GM21526 (cell line): ENCODE data around the gene RIPOR3.
"Not testable (repeated sequence)": the region's sequence is repeated elsewhere in the genome, so short reads cannot be mapped to it uniquely, and the experiment has no call there.

Experiments used
- ATAC-seq: cut with Tn5 transposase; IDR thresholded peaks from one replicate; pipeline ENCODE4 v1.9.1; 2021; ENCODE audit warnings: moderate library complexity; ENCODE audit not compliant: unreplicated experiment, low FRiP score

The RIPOR3 gene

GRCh38 chr20:50664254-50664653 is 27.1 kb downstream of the RIPOR3 start:
- no peak for ATAC-seq

DNA sequence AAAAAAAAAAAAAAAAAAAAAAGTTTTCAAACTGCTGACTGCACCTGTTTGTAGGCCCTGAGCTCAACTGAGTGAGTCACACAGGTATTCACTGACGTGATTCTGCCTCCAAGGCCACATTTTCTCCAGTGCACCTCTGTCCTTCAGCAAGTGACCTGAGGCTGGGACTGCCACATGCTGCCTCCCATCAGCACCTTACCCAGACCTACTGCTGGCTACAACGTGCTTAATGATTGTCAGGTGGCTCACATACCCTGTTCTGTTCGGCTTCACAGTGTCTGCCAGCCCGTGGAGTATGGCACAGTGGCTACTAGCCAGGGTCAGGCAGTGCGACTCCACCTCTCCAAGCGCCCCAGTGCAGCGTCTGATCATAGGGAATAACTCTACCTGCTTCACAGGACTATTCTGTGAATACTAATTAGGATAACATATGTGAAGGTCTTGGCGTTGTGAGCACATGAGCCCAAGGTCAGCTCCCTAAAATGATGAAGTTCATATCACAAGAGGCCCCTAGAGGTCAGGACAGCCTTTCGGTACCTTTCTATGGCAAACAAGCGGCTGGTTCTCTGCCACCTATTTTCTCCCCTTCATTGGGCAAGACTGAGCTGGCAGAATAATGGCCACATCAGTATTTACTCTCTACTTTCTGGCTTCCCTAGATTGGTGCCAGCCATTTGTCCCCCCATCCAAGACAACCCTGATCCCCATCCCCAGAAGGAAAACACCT is 28.1 kb downstream of the RIPOR3 start:
- ATAC-seq = no peak

GRCh38 chr20:50659975-50660670 is 31.2 kb downstream of the RIPOR3 start:
- ATAC-seq = no peak

GRCh38 chr20:50658804-50659380 is 32.5 kb downstream of the RIPOR3 start:
- ATAC-seq = no peak

DNA sequence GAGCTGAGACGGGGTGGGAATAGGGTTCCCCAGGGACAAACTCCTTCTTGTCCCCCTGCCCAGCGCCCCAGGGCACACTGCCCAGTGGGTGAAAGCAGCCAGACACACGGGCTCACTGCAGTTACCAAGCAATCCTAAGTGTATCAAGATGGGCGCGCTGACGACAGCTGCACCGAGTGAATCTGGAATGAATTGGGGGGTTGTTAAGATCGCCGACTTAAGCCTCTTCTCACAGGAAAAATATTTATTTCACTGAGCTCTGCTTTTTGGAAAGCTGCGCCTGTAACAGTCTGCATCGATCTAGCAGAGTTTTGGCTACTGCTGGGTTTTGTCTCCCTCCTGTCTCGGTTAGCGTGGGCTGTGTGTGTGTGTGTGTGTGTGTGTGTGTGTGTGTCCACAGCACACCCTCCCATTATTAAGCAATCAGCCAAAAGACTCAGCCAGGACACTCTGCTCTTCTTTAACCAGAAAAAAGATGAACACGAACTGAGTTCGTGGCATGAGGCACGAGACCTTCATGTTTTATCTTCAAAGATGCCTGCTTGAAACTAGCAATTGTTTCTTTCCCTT is 35.9 kb downstream of the RIPOR3 start:
- no peak for ATAC-seq

- no peak for ATAC-seq
Measured at GRCh38 chr20:50654904-50655303, 36.4 kb downstream of the RIPOR3 start.

GRCh38 chr20:50652702-50653294 is 38.5 kb downstream of the RIPOR3 start:
- ATAC-seq = no peak

- ATAC-seq = no peak
Measured at GRCh38 chr20:50651676-50652075, 39.7 kb downstream of the RIPOR3 start.

GRCh38 chr20:50649590-50649989 is 41.8 kb downstream of the RIPOR3 start:
- no peak for ATAC-seq

DNA sequence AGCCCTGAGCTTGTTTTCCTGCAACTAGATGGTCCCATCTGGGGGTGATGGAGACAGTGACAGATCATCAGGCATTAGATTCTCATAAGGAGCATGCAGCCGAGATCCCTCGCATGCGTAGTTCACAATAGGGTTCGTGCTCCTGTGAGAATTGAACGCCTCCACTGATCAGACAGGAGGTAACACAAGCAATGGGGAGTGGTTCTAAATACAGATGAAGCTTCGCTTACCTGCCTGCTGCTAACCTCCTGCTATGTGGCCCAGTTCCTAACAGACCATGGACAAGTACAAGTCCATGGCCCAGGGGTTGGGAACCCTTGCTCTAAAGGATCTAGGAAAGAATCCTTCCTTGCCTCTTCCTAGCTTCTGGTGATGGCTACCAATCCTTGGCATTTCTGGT is 42.7 kb downstream of the RIPOR3 start:
- no peak for ATAC-seq

DNA sequence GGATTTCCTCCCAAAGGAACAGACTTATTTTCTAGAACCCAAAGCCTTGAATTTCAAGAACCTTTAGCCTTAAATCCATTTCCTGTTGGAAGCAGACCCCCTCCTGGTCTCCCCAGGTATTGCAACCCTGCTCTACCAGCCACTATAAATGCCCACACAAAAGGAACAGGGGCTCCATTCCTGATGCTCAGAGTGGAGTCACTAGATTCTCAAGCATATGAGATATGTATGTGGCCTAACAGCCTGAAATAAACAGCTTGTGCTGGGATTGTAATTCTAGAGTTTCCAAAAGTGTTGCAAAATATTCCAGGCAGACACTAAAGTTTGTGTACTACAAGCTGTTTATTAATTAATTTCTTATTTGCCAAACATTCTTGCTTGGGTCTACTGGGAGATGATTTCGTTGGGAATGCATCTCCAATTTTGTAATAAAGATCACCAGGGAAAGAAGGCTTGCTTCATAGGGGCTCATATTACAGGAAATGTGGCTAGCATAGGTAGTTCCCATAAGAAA is 44.8 kb downstream of the RIPOR3 start:
- no peak for ATAC-seq

GRCh38 chr20:50645253-50646068 is 45.9 kb downstream of the RIPOR3 start:
- ATAC-seq = no peak

DNA sequence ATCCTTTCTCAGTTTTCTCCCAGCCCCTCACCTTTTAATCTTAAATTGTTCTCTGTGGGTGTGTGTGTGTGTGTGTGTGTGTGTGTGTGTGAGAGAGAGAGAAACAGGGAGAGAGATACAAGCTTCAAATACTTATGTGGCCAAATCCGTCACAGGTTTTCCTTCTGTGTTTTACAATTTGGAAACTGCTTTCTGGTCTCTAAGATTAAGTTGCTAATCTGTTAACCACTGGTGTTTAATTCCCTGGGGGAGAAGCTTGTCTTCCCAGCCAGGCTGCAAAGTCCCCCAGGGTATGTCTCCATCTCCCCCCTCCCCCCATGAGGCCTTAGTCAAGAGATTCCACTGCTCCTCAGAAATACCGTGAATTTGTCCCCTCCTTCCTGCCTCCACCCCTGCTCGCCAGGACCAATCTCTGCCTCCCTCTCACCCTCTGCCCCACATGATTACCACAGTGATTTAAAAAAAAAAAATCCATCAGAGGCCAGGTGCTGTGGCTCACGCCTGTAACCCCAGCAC is 49.0 kb downstream of the RIPOR3 start:
- ATAC-seq = no peak

- ATAC-seq = not testable (repeated sequence)
Measured at GRCh38 chr20:50641625-50642287, 49.6 kb downstream of the RIPOR3 start.

GRCh38 chr20:50639971-50640711 is 51.2 kb downstream of the RIPOR3 start:
- not testable (repeated sequence) for ATAC-seq

GRCh38 chr20:50638015-50638847 is 53.1 kb downstream of the RIPOR3 start:
- not testable (repeated sequence) for ATAC-seq

DNA sequence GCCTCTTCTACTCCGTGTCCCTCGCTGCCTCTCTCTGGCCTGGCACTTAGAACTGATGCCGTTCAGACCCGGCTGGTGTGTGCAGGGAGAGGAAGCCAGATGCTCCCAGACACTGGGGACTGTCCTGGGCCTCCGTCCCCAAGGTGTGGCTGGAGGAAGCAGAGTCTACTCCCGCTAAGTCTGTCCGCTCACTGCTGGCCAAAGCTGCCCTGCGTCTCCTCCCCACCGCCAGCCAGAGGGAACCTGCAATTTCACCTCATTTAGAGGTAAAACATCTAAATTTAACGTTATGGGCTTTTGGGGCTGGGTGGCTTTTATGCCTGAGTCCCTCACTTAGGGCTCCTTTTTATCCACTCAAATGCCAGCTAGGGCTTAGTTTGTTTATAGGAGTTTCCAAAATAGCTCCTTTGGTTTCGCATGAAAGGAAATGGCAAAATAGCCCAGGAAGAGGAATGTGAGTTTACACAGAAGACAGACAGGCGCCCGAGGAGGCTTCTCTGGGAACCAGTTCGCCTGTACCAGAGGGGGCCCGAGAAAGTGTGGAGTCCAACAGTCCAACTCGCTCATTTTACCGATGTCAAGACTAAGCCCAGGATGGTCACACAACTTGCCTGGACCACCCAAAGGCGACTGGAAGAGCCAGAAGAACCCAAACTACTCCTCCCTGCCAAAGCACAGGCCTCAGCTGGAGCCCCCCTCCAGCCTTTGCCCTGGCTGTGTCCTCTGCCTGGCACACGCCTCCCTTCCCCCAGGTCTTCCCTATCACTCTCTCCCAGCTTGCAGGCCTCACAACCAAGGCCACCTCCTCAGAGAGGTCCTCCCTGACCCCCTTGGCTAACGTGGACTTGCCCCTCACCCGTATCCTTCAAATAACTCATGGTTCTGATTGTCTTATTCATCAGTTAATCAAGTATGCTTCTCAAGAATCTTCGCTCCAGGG is 54.5 kb downstream of the RIPOR3 start:
- no peak for ATAC-seq
